ENCODE results near the gene RUNX3. TPM values are rescaled to one million over a fixed set of nuclear protein-coding genes. Genes with fewer than 3 reads are reported as not detected.

The RUNX3 gene
- total and polyA plus RNA-seq, 2 of the 8 experiments (the other 6 are each of a cell fraction or from before 2014, with no cell fraction given): 0.62 to 0.82 TPM

Small RNA genes within 50 kb of the gene (microRNA-seq; reads per million reads assigned to microRNA genes)
- 0 reads per million in 2 experiments for gene MIR6731 (ENCODE audit: borderline microRNAs expressed in 2 of 2, borderline number of aligned reads in 2 of 2, borderline replicate concordance in 1 of 2)

Small RNA genes within 50 kb of the gene (small RNA-seq; reads per million reads assigned to genes)
- not detected for gene MIR6731 (ENCODE audit: insufficient read depth)

Other genes with a start within 250 kb of the RUNX3 start
- 281 and 293 TPM in 2 replicates for gene CLIC4, start 184.8 kb downstream of the RUNX3 start, total RNA-seq (2021; fragmentation: NEBNext Ultra II Directional; extraction: Animal tissue kit (Norgen Biotek cat#: 25700))
- 75.1 and 77.5 TPM in 2 replicates for gene CLIC4, start 184.8 kb downstream of the RUNX3 start, polyA plus RNA-seq (2011; rRNA removed)

All from H1 (cell line).